VCaP (cell line): ENCODE measurements around the gene MELTF.

Experiments used
- H3K27ac ChIP-seq: fragments of 450-650 bp; 2 replicates; pipeline ENCODE4 v1.5.1; 2017
- CTCF ChIP-seq: fragments of 450-650 bp; conservative IDR thresholded peaks from 2 replicates; pipeline ENCODE4 v1.5.1; 2017; ENCODE audit warnings: mild to moderate bottlenecking, moderate library complexity

The MELTF gene

GRCh38 chr3:196962108-196962929, 67.3 kb downstream of the MELTF start:
- no peak for TF ChIP-seq CTCF
- H3K27ac ChIP-seq: no peak overlapping the region

GRCh38 chr3:196954832-196955231, 74.8 kb downstream of the MELTF start:
- no peak overlapping the region for H3K27ac ChIP-seq
- no peak for TF ChIP-seq CTCF
